GM12878 (cell line): ENCODE results near the gene GMDS.

ENCODE experiments used
- ATF2 ChIP-seq: IDR thresholded peaks from 2 replicates; pipeline ENCODE4 v1.6.1; 2012; ENCODE audit warnings: low read length, inconsistent platforms
- BMI1 ChIP-seq: fragments of 450-650 bp; IDR thresholded peaks from 2 replicates; pipeline ENCODE4 v1.6.1; 2016; ENCODE audit warnings: mild to moderate bottlenecking, moderate library complexity, borderline replicate concordance
- CBFB ChIP-seq: IDR thresholded peaks from 2 replicates; pipeline ENCODE4 v1.6.1; 2016; ENCODE audit warnings: antibody characterized with exemption, low read depth
- CHD4 ChIP-seq: fragments of 200-600 bp; sonication (generic); IDR thresholded peaks from 2 replicates; pipeline ENCODE4 v1.6.1; 2016; ENCODE audit warnings: mild to moderate bottlenecking
- CTCF ChIP-seq, 3 experiments: IDR thresholded peaks in 2 of 3; conservative IDR thresholded peaks in 1 of 3; 2 replicates each; pipeline ENCODE4 v1.5.1; 2011; ENCODE audit warnings: low read depth in 3 of 3, low read length in 3 of 3, mild to moderate bottlenecking in 3 of 3, control low read depth in 2 of 3, moderate library complexity in 2 of 3, inconsistent platforms in 1 of 3, mixed read lengths in 1 of 3; ENCODE audit not compliant: control insufficient read depth in 2 of 3, insufficient read depth in 1 of 3; ENCODE audit errors: extremely low read depth in 1 of 3
- E4F1 ChIP-seq: fragments of 450-650 bp; IDR thresholded peaks from 2 replicates; pipeline ENCODE4 v1.6.1; 2018; ENCODE audit warnings: borderline replicate concordance, mild to moderate bottlenecking; ENCODE audit not compliant: partially characterized antibody
- EP300 ChIP-seq, 2 experiments: fragments of 150-350 bp in 1 of 2; IDR thresholded peaks; 2 replicates each; pipeline ENCODE4 v1.6.1; 2011 to 2012; ENCODE audit warnings: low read depth in 2 of 2, low read length in 2 of 2, borderline replicate concordance in 1 of 2, improper control_type of control experiment in 1 of 2, inconsistent platforms in 1 of 2; ENCODE audit not compliant: control insufficient read depth in 1 of 2
- EZH2 ChIP-seq: IDR thresholded peaks from 2 replicates; pipeline ENCODE4 v1.6.1; 2012; ENCODE audit warnings: low read depth, mild to moderate bottlenecking, control low read depth, inconsistent platforms, low read length, borderline replicate concordance; ENCODE audit not compliant: control insufficient read depth
- MXI1 ChIP-seq: fragments of 150-350 bp; IDR thresholded peaks from 2 replicates; pipeline ENCODE4 v1.6.1; 2011; ENCODE audit warnings: low read depth, mild to moderate bottlenecking, inconsistent platforms, low read length, improper control_type of control experiment
- MYB ChIP-seq: fragments of 150-350 bp; IDR thresholded peaks from 2 replicates; pipeline ENCODE4 v1.6.1; 2014; ENCODE audit warnings: mild to moderate bottlenecking, low read depth, low read length, borderline replicate concordance
- NFYA ChIP-seq: IDR thresholded peaks from 2 replicates; pipeline ENCODE4 v1.6.1; 2011; ENCODE audit warnings: low read depth, mild to moderate bottlenecking, low read length, improper control_type of control experiment, borderline replicate concordance
- POLR2AphosphoS5 ChIP-seq: IDR thresholded peaks from 2 replicates; pipeline ENCODE4 v1.6.1; 2011; ENCODE audit warnings: mild to moderate bottlenecking, low read length, inconsistent platforms
- RAD21 ChIP-seq: IDR thresholded peaks from 2 replicates; pipeline ENCODE4 v1.6.1; 2011; ENCODE audit warnings: mild to moderate bottlenecking, low read depth, low read length, moderate library complexity; ENCODE audit not compliant: insufficient read depth
- SIX5 ChIP-seq: IDR thresholded peaks from 2 replicates; pipeline ENCODE4 v1.6.1; 2011; ENCODE audit warnings: mild to moderate bottlenecking, low read depth, low read length, moderate library complexity; ENCODE audit not compliant: severe bottlenecking

- TF ChIP-seq MXI1: no peak
- TF ChIP-seq ATF2: no peak
- TF ChIP-seq CTCF (IDR thresholded peaks at IDR 0.05 in 2 of 3, conservative IDR thresholded peaks at IDR 0.05 in 1 of 3; ENCODE audit: control insufficient read depth in 2 of 3, extremely low read depth in 1 of 3, insufficient read depth in 1 of 3, low read depth in 3 of 3, low read length in 3 of 3): no peak
- no peak for TF ChIP-seq MYB
- no peak for TF ChIP-seq CBFB
- TF ChIP-seq EZH2: no peak
- no peak for TF ChIP-seq CHD4
- no peak for TF ChIP-seq POLR2AphosphoS5
- TF ChIP-seq SIX5: no peak
- no peak for TF ChIP-seq RAD21
- TF ChIP-seq E4F1: no peak
- TF ChIP-seq EP300 (IDR thresholded peaks at IDR 0.05; ENCODE audit: borderline replicate concordance in 1 of 2, control insufficient read depth in 1 of 2, low read depth in 2 of 2, low read length in 2 of 2): no peak
- TF ChIP-seq NFYA: no peak
- no peak for TF ChIP-seq BMI1
Measured at GRCh38 chr6:1601158-1602048, 644.0 kb downstream of the GMDS start.
